Retinal pigment epithelial cell (primary cell): ENCODE data around the gene GSTM3.

Experiments
- DNase-seq: peaks from one replicate; pipeline ENCODE4 v3.0.0-alpha.2; 2010; ENCODE audit warnings: low read depth
- H3K4me3 ChIP-seq: 2 replicates; pipeline ENCODE4 v1.5.1; 2011; ENCODE audit warnings: mild to moderate bottlenecking, low read length, control low read depth, moderate library complexity
- TF ChIP-seq, protein P1 (sequence below): conservative IDR thresholded peaks from 2 replicates; pipeline ENCODE4 v1.5.1; 2011; ENCODE audit warnings: low read depth, low read length, control low read depth, inconsistent platforms

GSTM3 gene

DNA sequence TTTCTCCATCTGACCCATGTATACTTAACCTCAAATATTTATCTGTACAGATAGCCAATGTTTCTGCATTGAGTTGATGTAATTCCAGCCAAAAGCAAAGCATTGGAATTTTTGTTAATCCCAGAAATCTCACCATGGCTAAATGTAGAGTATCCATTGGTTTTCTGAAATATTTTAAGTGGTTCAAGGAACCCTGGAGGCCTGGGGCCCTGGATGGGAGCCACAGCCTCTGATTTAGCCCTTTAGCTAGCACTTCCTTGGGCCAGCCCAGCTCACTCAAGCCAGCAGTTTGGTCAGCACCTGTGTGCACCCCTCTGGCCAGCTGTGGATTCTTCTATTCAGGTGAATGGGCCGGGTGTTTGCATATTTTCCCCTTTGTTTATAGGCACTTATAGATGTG lies 41.7 kb upstream of the GSTM3 start:
- TF ChIP-seq, protein P1, sequence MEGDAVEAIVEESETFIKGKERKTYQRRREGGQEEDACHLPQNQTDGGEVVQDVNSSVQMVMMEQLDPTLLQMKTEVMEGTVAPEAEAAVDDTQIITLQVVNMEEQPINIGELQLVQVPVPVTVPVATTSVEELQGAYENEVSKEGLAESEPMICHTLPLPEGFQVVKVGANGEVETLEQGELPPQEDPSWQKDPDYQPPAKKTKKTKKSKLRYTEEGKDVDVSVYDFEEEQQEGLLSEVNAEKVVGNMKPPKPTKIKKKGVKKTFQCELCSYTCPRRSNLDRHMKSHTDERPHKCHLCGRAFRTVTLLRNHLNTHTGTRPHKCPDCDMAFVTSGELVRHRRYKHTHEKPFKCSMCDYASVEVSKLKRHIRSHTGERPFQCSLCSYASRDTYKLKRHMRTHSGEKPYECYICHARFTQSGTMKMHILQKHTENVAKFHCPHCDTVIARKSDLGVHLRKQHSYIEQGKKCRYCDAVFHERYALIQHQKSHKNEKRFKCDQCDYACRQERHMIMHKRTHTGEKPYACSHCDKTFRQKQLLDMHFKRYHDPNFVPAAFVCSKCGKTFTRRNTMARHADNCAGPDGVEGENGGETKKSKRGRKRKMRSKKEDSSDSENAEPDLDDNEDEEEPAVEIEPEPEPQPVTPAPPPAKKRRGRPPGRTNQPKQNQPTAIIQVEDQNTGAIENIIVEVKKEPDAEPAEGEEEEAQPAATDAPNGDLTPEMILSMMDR: no peak
- DNase-seq: no peak
- H3K4me3 ChIP-seq: no peak overlapping the region

DNA sequence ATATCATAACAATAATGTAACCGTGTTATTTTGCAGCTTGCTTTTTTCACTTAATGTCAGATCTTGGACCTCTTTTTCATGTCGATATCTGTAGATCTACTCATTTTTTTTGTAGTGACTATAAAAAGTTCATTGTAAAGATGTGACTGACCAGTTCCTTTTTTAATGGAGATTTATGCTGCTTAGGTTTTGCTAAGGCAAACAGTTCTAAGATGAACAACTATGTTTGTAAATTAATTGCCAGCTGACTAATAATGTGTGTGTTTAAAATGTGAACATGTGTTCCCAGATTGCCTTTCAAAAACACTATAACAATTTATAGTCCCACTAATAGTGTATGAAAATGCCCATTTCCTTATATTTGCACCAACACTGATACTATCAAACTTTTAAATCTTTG lies 41.0 kb upstream of the GSTM3 start:
- TF ChIP-seq, protein P1: no peak
- no peak overlapping the region for H3K4me3 ChIP-seq
- no peak for DNase-seq

DNA sequence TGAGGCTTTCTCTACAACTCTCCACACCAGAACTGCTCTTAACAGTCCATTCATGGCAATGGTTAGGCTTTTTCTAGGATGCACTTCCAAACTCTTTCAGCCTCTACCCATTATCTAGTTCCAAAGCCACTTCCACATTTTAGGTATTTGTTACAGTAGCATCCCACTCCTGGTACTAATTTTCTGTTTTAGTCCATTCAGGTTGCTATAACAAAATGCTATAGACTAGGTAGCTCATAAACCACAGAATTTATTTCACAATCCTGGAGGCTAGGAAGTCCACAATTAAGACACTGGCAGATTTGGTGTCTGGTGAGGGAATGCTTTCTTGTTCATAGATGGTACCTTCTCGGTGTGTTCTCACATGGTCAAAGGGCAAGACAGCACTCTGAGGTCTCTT lies 40.1 kb upstream of the GSTM3 start:
- DNase-seq: no peak
- no peak overlapping the region for H3K4me3 ChIP-seq
- TF ChIP-seq, protein P1: no peak

DNA sequence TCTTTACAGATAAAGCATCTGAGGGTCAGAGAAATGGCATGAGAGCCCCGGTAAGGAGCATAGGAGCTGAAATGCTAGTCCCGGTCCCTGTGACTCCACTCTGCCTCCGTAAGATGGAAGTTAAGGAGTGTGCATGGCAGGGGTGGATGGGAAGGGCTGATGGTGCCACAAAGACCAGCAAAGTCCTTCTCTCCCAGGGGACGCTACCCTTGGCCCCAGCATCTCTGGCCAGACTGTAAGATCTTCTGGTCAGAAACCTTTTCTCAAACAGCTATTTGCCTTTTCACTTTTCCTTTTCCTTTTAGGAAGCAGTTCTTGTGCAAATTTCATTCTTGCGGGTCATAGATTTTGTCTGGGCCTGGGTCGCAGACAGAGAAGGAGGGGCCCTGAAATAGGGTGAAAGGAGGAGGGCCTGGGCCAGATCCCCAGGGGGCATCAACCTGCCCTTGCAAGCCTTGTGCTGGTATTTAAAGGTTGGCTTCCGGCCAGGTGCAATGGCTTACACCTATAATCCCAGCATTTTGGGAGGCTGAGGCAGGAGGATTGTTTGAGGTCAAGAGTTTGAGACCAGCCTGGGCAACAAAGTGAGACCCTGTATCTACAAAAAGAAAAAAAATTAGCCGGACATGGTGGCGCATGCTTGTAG lies 37.3 kb upstream of the GSTM3 start:
- no peak for DNase-seq
- no peak overlapping the region for H3K4me3 ChIP-seq
- TF ChIP-seq, protein P1: no peak

DNA sequence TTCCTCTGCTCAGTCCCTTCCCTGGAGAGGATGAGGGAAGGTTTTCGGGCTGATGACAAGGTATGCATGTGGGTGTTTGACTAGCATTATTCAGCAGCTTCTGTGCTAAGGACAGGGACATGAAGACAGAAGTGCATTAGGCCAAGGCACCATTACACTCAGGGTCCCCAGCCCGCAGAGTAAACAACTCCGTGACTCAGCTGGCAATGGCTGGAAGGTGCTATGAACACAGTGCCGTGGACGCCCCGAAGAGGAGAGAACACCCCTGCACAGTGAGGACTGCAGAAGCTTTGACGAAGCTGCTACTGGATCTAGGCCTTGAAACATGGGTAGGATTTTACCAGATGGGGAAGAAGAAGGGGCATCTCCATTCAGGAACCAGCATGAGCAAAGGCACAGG lies 36.6 kb upstream of the GSTM3 start:
- DNase-seq: no peak
- H3K4me3 ChIP-seq: no peak overlapping the region
- TF ChIP-seq, protein P1: no peak

DNA sequence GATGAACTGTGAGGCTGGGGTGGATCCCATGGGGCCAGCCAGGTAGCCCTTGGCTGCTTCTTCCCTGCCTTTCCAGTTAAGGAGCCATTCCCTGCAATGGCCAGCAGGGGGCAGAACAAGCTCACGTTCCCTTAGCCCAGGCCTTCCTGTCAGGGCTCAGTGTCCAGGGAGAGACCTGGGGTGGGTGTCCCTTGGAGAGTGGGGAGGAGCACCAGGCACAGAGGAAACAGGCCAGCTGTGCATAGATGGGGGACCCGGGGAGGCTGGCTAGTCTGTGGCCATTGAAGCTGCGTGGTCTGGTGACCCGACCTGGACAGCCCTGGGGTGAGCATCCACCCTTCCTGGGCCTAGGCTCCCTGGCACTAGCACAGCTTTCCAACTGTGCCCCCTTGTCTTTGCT lies 36.1 kb upstream of the GSTM3 start:
- DNase-seq: no peak
- TF ChIP-seq, protein P1: peak; percentile 95
- no peak overlapping the region for H3K4me3 ChIP-seq

DNA sequence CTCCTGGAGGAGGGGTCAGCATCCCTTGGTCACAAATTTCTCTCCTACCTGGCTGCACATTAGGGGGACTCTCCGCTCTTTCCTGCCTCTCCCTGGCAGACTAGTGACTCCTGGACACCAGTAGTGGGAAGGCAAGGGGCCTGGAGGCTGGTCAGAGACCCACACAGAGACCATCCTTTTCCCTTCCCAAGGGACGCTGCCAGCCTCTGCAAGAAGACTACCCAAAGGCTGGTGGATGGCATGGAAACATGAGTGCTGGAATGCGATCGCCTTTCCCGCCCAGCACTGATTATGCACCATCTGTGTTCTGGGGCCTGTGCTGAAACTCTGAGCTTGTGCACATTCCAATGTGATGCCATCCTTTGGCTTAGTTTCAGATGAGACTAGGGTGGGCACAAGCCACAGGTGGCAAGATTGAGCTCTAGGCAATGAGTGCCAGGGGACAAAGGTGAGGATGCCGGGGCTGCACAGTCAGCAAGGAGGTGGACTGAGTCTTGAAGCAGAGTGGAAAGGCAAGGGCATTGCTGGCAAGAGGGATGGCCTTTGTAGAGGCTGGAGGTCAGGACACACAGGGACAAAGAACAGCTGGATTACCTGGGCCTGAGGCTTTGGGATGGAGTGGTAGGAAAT lies 35.5 kb upstream of the GSTM3 start:
- DNase-seq: no peak
- no peak overlapping the region for H3K4me3 ChIP-seq
- TF ChIP-seq, protein P1: no peak
